HepG2 (cell line): ENCODE results near the gene XPR1. TPM values are rescaled to one million over a fixed set of nuclear protein-coding genes. Genes with fewer than 3 reads are reported as not detected.

Source experiments
- ATAC-seq: fragments of 200-7000 bp; cut with Tn5 transposase; 3 replicates; pipeline ENCODE4 v1.9.1; 2020; ENCODE audit warnings: mild to moderate bottlenecking, moderate library complexity
- BruUV-seq: library from RNA; stranded (reverse); fragments of 400-500 nt; replicated peaks from 2 replicates; lab custom pipeline; 2021; lab: Mats Ljungman, UMichigan
- CTCF ChIA-PET: fragments of 300-600 bp; formaldehyde crosslinking; extraction: SDS; loops from one replicate; lab custom pipeline; 2021; ENCODE audit warnings: low total read pairs, inconsistent platforms, low intra/inter-chr PET ratio; lab: Yijun Ruan, JAX
- POLR2A ChIA-PET: fragments of 350-600 bp; sonication (Branson Sonifier 250); formaldehyde crosslinking; loops from one replicate; lab custom pipeline; 2020; ENCODE audit warnings: antibody characterized with exemption, inconsistent platforms; lab: Yijun Ruan, JAX
- DNase-seq: peaks from one replicate; pipeline ENCODE4 v3.0.0-alpha.2; 2015; ENCODE audit warnings: low spot score
- FAIRE-seq: peaks from 3 replicates; lab custom pipeline; 2011; peaks lifted over from hg19 to GRCh38; lab: Jason Lieb, UNC
- H2AFZ ChIP-seq: one replicate; pipeline ENCODE4 v1.6.1; 2011; ENCODE audit warnings: low read length, inconsistent platforms
- H3K27ac ChIP-seq: fragments of 300-600 bp; 3 replicates; pipeline ENCODE4 v1.8.0; 2011; ENCODE audit warnings: mixed run types, mild to moderate bottlenecking, mixed read lengths, low read length, inconsistent platforms; ENCODE audit not compliant: insufficient read depth; ENCODE audit errors: extremely low read length
- H3K27me3 ChIP-seq, 2 experiments: fragments of 200-600 bp in 1 of 2; 2 replicates in 1 of 2; 3 replicates in 1 of 2; pipeline versions ENCODE4 v1.6.0 to v1.8.0; 2011; ENCODE audit warnings: low read length in 2 of 2, mild to moderate bottlenecking in 2 of 2, moderate library complexity in 2 of 2, inconsistent platforms in 1 of 2; ENCODE audit not compliant: insufficient read depth in 2 of 2, control insufficient read depth in 1 of 2
- H3K36me3 ChIP-seq, 2 experiments: fragments of 200-600 bp in 1 of 2; replicated peaks in 1 of 2; 2 replicates in 1 of 2; 3 replicates in 1 of 2; pipeline versions ENCODE4 v1.5.1 to v1.8.0; 2011; ENCODE audit warnings: low read length in 2 of 2, inconsistent platforms in 1 of 2; ENCODE audit not compliant: insufficient read depth in 2 of 2, control insufficient read depth in 1 of 2
- H3K4me1 ChIP-seq: 2 replicates; pipeline ENCODE4 v1.5.1; 2012; ENCODE audit warnings: low read length, inconsistent platforms; ENCODE audit not compliant: insufficient read depth
- H3K4me2 ChIP-seq: 2 replicates; pipeline ENCODE4 v1.6.0; 2011; ENCODE audit warnings: low read depth, low read length, inconsistent platforms
- H3K4me3 ChIP-seq, 3 experiments: fragments of 200-600 bp in 1 of 3; sonication (generic), shearing (Covaris generic) in 1 of 3; replicated peaks in 1 of 3; 2 replicates each; pipeline ENCODE4 v1.5.1; 2011 to 2016; ENCODE audit warnings: low read length in 3 of 3, inconsistent platforms in 2 of 3, low read depth in 2 of 3, mild to moderate bottlenecking in 2 of 3, control low read depth in 1 of 3, mixed read lengths in 1 of 3; ENCODE audit not compliant: insufficient read depth in 1 of 3
- H3K79me2 ChIP-seq: one replicate; pipeline ENCODE4 v1.6.1; 2011; ENCODE audit warnings: low read length, inconsistent platforms; ENCODE audit not compliant: insufficient read depth
- H3K9ac ChIP-seq: 2 replicates; pipeline ENCODE4 v1.6.0; 2011; ENCODE audit warnings: mild to moderate bottlenecking, low read depth, low read length, inconsistent platforms; ENCODE audit not compliant: insufficient read depth
- H3K9me3 ChIP-seq: 2 replicates; pipeline ENCODE4 v1.5.1; 2012; ENCODE audit warnings: mild to moderate bottlenecking, low read length
- H4K20me1 ChIP-seq: 2 replicates; pipeline ENCODE4 v1.6.0; 2011; ENCODE audit warnings: inconsistent platforms, mild to moderate bottlenecking, low read length, moderate library complexity; ENCODE audit not compliant: insufficient read depth
- GMEB2 ChIP-seq: IDR thresholded peaks from 2 replicates; pipeline ENCODE4 v1.6.1; 2016; ENCODE audit warnings: missing biosample characterization, missing genetic modification reagents, low read depth
- HOXD1 ChIP-seq: sonication (generic); formaldehyde crosslinking; IDR thresholded peaks from 2 replicates; pipeline ENCODE4 v1.5.0; 2020; ENCODE audit warnings: missing genetic modification reagents
- RELA ChIP-seq: sonication (generic); formaldehyde crosslinking; IDR thresholded peaks from 2 replicates; pipeline ENCODE4 v1.4.0; 2020; ENCODE audit warnings: missing genetic modification reagents
- TOPORS ChIP-seq: sonication (generic); formaldehyde crosslinking; IDR thresholded peaks from 2 replicates; pipeline ENCODE4 v1.8.0; 2023; ENCODE audit warnings: mild to moderate bottlenecking, missing genetic modification reagents
- ZBTB43 ChIP-seq: sonication (generic); formaldehyde crosslinking; conservative IDR thresholded peaks from 2 replicates; pipeline ENCODE4 v1.4.0; 2020; ENCODE audit warnings: missing genetic modification reagents
- ZNF598 ChIP-seq: sonication (generic); formaldehyde crosslinking; IDR thresholded peaks from 2 replicates; pipeline ENCODE4 v1.5.1; 2020; ENCODE audit warnings: mild to moderate bottlenecking, missing genetic modification reagents, borderline replicate concordance
- ZNF75D ChIP-seq: sonication (generic); formaldehyde crosslinking; IDR thresholded peaks from 2 replicates; pipeline ENCODE4 v1.8.1; 2023; ENCODE audit warnings: missing genetic modification reagents, mild to moderate bottlenecking, borderline replicate concordance
- WGBS: methylation state at CpG from one replicate; pipeline ENCODE4 v1.1.6; 2017; ENCODE audit warnings: low lambda C conversion rate; 5-methylcytosine and 5-hydroxymethylcytosine counted together
- in situ Hi-C: cut with HindIII; loops from 2 replicates; pipeline ENCODE4 v1.10.0; 2017; ENCODE audit warnings: low pct_unique_long_range_greater_than_20kb; ENCODE audit not compliant: extremely low pct_ligation_motif_present
- intact Hi-C: fragments of 100-400 bp; cut with micrococcal nuclease; formaldehyde crosslinking; loops from one replicate; pipeline ENCODE4 v1.10.0; 2022; ENCODE audit not compliant: unreplicated experiment
- polyA plus RNA-seq, 8 experiments: library from polyadenylated mRNA; depleted of rRNA in 3 of 8; stranded (reverse) in 7 of 8; unstranded in 1 of 8; fragments of >200 nt; fragmentation: Illumina TruSeq in 4 of 8; extraction: Trizol in 4 of 8; gene quantifications; 2 replicates each; pipeline versions ENCODE4 v1.2.1 to v1.2.3, GENCODE V29; 2011 to 2016; ENCODE audit warnings: low read depth in 4 of 8, missing spikeins in 1 of 8, mixed read lengths in 1 of 8; ENCODE audit not compliant: insufficient read depth in 1 of 8
- total RNA-seq, 5 experiments: library from RNA; depleted of rRNA; stranded (reverse); fragments of >200 nt; fragmentation: Illumina TruSeq; extraction: Trizol; gene quantifications; 2 replicates each; pipeline ENCODE4 v1.2.3, GENCODE V29; 2016; ENCODE audit warnings: low read depth in 1 of 5
- TF ChIP-seq, protein P1 (sequence below): sonication (generic); formaldehyde crosslinking; IDR thresholded peaks from 2 replicates; pipeline ENCODE4 v1.8.1; 2023; ENCODE audit warnings: mild to moderate bottlenecking, moderate library complexity, missing genetic modification reagents

The XPR1 gene
- total and polyA plus RNA-seq, 2 of the 13 experiments (the other 11 are each of a cell fraction or from before 2014, with no cell fraction given): 22.3 to 23.6 TPM

- TF ChIP-seq ZBTB43 (CRISPR knock-in tag): no peak
- TF ChIP-seq, all 625 proteins: peak for 0
Observed at GRCh38 chr1:180860535-180860934, 228.7 kb downstream of the XPR1 start (continued).

- ATAC-seq (no peak), FAIRE-seq (no peak), DNase-seq (no peak)
- no peak overlapping the region for H2AFZ ChIP-seq
- H3K79me2 ChIP-seq: no peaks in the 10 kb centered on the region
- H3K36me3 ChIP-seq: no peaks in the 10 kb centered on the region
- H3K4me2 ChIP-seq: no peak overlapping the region
- TF ChIP-seq HOXD1 (CRISPR knock-in tag): no peak
- TF ChIP-seq GMEB2: no peak
- TF ChIP-seq TOPORS: no peak
- no peak for TF ChIP-seq ZNF598 (CRISPR knock-in tag)
- TF ChIP-seq RELA (CRISPR knock-in tag): no peak
- TF ChIP-seq, protein P1, sequence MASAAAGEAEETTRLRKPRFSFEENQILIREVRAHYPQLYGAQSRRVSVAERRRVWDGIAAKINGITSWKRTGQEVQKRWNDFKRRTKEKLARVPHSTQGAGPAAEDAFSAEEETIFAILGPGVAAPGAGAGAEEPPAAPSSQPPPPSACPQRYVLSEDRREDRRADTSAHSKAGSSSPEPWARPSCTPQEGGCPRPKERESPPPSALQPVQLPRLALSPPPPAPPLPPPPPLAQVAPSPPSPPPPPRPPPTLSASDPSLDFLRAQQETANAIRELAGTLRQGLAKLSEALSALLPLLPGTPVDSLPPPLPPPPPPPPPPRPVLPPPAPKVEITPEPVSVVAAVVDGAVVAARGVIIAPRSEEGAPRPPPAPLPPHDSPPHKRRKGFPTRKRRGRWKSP (CRISPR knock-in tag): no peak
- no peak for TF ChIP-seq ZNF75D (CRISPR knock-in tag)
- POLR2A ChIA-PET: interaction anchor here (1.5 kb wide), 2 partner anchors 276 to 346 kb away, joined by 4 read pairs; no protein-coding TSS in a partner anchor
- WGBS: 36% methylated on average over 1 of the region's 1 CpG
- no peak overlapping the region for H3K4me3 ChIP-seq
- H3K4me1 ChIP-seq: no peaks in the 10 kb centered on the region
- no peaks in the 10 kb centered on the region for H4K20me1 ChIP-seq
- H3K27me3 ChIP-seq: no peaks in the 10 kb centered on the region
- no peak overlapping the region for H3K9ac ChIP-seq
- no peaks in the 10 kb centered on the region for H3K9me3 ChIP-seq
- CTCF ChIA-PET: interaction anchor here (0.9 to 3.2 kb wide), 4 partner anchors 84 to 347 kb away, joined by 3 to 31 read pairs (median 16); no protein-coding TSS in a partner anchor
- no peak overlapping the region for H3K27ac ChIP-seq
- no TSS peak for BruUV-seq
- in situ Hi-C loops (loop anchor here (5.0 kb wide), 1 partner anchor 345 kb away; no protein-coding TSS in a partner anchor), intact Hi-C loops (loop anchor here (5.0 kb wide), 4 partner anchors 85 to 345 kb away; partner anchors contain the start of gene XPR1)
Observed at GRCh38 chr1:180862305-180862704, 230.5 kb downstream of the XPR1 start.
